Measurements from ENCODE around the gene NPEPL1. TPM values are rescaled to one million over a fixed set of nuclear protein-coding genes. Genes with fewer than 3 reads are reported as not detected.
A peak's percentile ranks its signal among the peaks of the same experiment; 100 is the strongest.

The NPEPL1 gene
- total RNA-seq, 2 donors from 2014 or later, result 14.7 to 20.6 TPM

- Histone ChIP-seq H3K9me3 (no peaks in the 10 kb centered on the region), H3K27ac (no peak overlapping the region), H3K36me3 (no peaks in the 10 kb centered on the region), H3K27me3 (no peaks in the 10 kb centered on the region), H3K9ac (ENCODE audit: low read depth in 2 of 2, low read length in 2 of 2) (no peak overlapping the region), H3K4me1 (no peaks in the 10 kb centered on the region), H3K4me3 (no peak overlapping the region)
- intact Hi-C loops (cut with DNase I), result no loop called here
- TF ChIP-seq CTCF (IDR thresholded peaks at IDR 0.05), result no peak
- DNase-seq, result no peak
Measured at GRCh38 chr20:58685988-58686387, 6.6 kb upstream of the NPEPL1 start.

- TF ChIP-seq CTCF (IDR thresholded peaks at IDR 0.05), result no peak
- Histone ChIP-seq H3K9me3 (no peaks in the 10 kb centered on the region), H3K27me3 (no peaks in the 10 kb centered on the region), H3K4me3 (no peak overlapping the region), H3K9ac (ENCODE audit: low read depth in 2 of 2, low read length in 2 of 2) (no peak overlapping the region), H3K27ac (no peak overlapping the region), H3K36me3 (no peaks in the 10 kb centered on the region), H3K4me1 (peaks cover 2% of the 10 kb centered on the region)
- DNase-seq, result no peak
- intact Hi-C loops (cut with DNase I), result no loop called here
Measured at GRCh38 chr20:58688414-58688813, 4.2 kb upstream of the NPEPL1 start.

GRCh38 chr20:58688840-58689239, 3.8 kb upstream of the NPEPL1 start:
- Histone ChIP-seq H3K27me3 (no peaks in the 10 kb centered on the region), H3K27ac (no peak overlapping the region), H3K9ac (ENCODE audit: low read depth in 2 of 2, low read length in 2 of 2) (no peak overlapping the region), H3K4me3 (no peak overlapping the region), H3K9me3 (no peaks in the 10 kb centered on the region), H3K4me1 (peaks cover 6% of the 10 kb centered on the region), H3K36me3 (no peaks in the 10 kb centered on the region)
- no peak for TF ChIP-seq CTCF (IDR thresholded peaks at IDR 0.05)
- no peak for DNase-seq
- intact Hi-C loops (cut with DNase I), result no loop called here

- Histone ChIP-seq H3K27ac (no peak overlapping the region), H3K36me3 (no peaks in the 10 kb centered on the region), H3K4me3 (no peak overlapping the region), H3K9me3 (no peaks in the 10 kb centered on the region), H3K4me1 (peaks cover 8% of the 10 kb centered on the region), H3K9ac (ENCODE audit: low read depth in 2 of 2, low read length in 2 of 2) (no peak overlapping the region), H3K27me3 (no peaks in the 10 kb centered on the region)
- DNase-seq, result no peak
- no peak for TF ChIP-seq CTCF (IDR thresholded peaks at IDR 0.05)
- intact Hi-C loops (cut with DNase I), result loop anchor here (10.0 kb wide), 1 partner anchor 206 kb away; no protein-coding TSS in a partner anchor
Measured at GRCh38 chr20:58690396-58691135, 2.0 kb upstream of the NPEPL1 start.

GRCh38 chr20:58691773-58692578, 624 bp upstream of the NPEPL1 start:
- H3K9ac ChIP-seq (ENCODE audit: low read depth in 2 of 2, low read length in 2 of 2), result peak overlapping the region; percentile 21 to 72
- H3K4me1 ChIP-seq, result peaks cover 8% of the 10 kb centered on the region
- intact Hi-C loops (cut with DNase I), result loop anchor here (10.0 kb wide), 1 partner anchor 207 kb away; no protein-coding TSS in a partner anchor
- no peaks in the 10 kb centered on the region for H3K9me3 ChIP-seq
- peak; percentile 34 for DNase-seq
- no peak for TF ChIP-seq CTCF (IDR thresholded peaks at IDR 0.05)
- no peaks in the 10 kb centered on the region for H3K36me3 ChIP-seq
- H3K27me3 ChIP-seq, result no peaks in the 10 kb centered on the region
- no peak overlapping the region for H3K4me3 ChIP-seq
- peak overlapping the region; percentile 67 for H3K27ac ChIP-seq
